ENCODE data around the gene NCAPG2.
A peak's percentile ranks its signal among the peaks of the same experiment; 100 is the strongest.

The NCAPG2 gene

DNA sequence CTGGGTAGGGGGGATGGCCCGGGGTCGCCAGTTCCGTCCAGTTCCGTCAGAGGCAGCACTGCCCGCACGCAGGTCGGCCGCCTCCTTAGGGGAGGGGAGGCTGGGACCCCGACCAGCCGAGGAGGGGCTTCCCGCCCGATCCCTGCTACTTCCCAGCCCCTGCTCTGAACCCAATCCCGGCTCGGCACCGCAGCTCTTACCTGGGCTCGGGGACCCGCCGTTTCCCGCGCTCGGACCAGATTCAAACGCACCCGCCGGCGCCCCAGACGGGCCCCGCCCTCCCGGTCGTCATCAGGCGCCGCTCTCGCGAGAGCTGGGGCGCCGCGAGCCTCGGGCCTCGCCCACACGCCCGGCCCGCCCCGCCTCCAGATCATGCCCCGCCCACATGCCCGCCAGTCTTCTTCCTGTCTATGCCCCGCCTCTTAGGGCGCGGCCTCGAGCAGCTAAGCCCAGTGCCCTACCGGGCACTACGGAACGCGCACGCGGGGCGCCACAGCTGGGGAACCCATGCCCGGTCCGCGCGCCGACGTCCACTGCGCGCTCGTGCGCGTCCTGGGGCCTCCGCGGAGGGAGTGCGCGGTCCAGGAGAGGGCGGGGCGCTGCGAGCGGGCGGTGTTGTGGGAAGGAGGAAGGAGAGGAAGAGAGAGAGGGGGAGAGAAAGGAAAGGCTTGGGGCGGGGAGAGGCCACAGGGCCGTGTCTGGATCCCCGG lies at the start of gene NCAPG2:
TSS of gene NCAPG2 (minus strand) at position 281 of the 710 bp plus-strand sequence. CDS start 2,905 bp downstream, outside the sequence.
- DNase-seq (ENCODE audit: low spot score), result peak; percentile 98

DNA sequence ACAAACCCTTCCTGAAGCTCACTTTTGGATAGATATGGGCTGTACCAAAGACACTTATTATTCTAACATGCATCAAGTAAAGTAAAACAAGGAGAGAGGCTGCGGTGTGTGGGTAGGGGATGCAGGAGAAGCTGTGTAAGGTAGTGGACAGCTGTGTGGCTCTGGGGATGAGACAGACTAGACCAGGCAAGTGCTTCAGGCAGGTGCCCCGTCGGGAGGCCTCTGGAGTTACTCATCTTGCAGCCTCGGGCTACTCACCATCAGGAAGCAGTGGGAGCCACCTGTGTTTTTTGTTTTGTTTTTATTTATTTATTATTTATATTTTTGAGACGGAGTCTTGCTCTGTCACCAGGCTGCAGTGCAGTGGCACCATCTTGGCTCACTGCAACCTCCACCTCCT lies 49.3 kb upstream of the NCAPG2 start:
- DNase-seq (ENCODE audit: low spot score), result no peak

GRCh38 chr7:158751751-158752150 lies 47.1 kb upstream of the NCAPG2 start:
- no peak for DNase-seq (ENCODE audit: low spot score)

DNA sequence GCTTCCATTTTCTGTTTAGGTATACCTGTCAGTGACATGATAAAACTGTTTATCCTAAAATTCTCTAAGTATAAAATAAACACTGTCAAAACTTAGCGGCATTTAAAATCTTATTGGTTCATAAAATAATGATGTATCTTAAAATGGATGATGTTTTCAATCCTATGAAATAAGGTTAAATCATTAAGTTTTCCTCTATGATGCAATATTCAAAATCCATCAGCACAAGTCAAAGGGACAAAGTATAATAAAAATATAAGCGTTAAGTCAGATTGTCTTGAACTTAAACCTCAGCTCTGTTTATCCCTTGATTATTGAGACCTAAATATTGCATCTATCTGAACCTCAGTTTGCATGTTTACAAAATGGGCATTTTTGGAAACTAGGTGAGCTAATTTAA lies 46.6 kb upstream of the NCAPG2 start:
- no peak for DNase-seq (ENCODE audit: low spot score)

- no peak for DNase-seq (ENCODE audit: low spot score)
These were observed 46.1 kb upstream of the NCAPG2 start for GRCh38 chr7:158750702-158751101.

DNA sequence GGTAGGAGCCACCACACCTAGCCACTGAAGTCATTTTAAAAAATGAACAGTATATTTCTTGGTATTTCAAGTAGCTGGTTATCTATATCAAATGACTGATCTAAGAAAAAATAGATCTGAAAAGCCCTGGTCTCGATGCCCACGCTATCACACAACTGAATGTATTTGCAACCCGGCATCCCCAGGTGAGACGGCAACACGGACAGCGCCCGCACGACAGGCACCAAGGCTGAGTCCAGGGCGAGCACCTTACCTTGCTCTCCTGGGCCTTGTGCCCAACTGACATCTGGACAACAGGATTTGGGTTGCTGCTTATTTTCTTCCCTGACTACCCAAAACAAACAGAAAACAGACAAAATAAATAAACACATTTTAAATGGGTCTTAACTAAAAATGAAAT lies 44.8 kb upstream of the NCAPG2 start:
- DNase-seq (ENCODE audit: low spot score), result no peak

- DNase-seq (ENCODE audit: low spot score), result no peak
These were observed 43.7 kb upstream of the NCAPG2 start for GRCh38 chr7:158748335-158748734.

- no peak for DNase-seq (ENCODE audit: low spot score)
These were observed 42.8 kb upstream of the NCAPG2 start for GRCh38 chr7:158747408-158747807.

DNA sequence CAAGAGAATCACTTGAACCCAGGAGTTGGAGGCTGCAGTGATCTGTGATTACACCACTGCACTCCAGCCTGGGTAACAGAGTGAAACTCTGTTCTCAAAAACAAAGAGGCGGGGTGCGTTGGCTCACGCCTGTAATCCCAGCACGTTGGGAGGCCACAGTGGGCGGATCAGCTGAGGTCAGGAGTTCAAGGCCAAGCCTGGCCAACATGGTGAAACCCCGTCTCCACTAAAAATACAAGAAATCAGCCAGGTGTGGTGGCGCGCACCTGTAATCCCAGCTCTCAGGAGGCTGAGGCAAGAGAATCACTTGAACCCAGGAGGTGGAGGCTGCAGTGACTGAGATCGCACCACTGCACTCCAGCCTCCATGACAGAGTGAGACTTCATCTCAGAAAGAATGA lies 42.4 kb upstream of the NCAPG2 start:
- DNase-seq (ENCODE audit: low spot score), result no peak

DNA sequence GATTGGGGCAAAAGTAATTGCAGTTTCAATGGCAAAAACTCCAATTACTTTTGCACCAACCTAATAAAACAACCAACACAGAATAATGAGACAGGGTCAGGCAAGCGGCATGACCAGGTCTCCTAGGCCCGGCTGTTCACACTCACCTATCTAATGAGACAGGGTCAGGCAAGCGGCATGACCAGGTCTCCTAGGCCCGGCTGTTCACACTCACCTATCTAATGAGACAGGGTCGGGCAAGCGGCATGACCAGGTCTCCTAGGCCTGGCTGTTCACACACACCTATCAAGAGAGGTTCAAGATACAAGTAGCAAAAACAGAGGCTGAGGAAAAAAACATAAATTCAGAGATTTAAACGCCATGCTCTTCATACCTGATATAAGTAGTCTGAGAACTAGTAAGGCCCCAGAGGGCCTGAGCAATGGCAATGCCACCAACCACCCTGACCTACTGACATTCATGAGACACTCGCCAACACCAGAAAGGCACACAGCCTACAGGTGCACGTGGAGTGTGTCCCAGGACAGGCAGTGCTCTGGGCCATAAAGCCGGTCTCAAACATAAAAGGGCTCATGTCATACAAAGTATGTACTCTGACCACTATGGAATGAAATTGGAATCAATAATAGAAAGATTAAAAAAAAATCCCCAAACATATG lies 40.6 kb upstream of the NCAPG2 start:
- DNase-seq (ENCODE audit: low spot score), result no peak

- DNase-seq (ENCODE audit: low spot score), result no peak
These were observed 39.5 kb upstream of the NCAPG2 start for GRCh38 chr7:158744070-158744469.

- no peak for DNase-seq (ENCODE audit: low spot score)
These were observed 38.6 kb upstream of the NCAPG2 start for GRCh38 chr7:158743219-158743618.

DNA sequence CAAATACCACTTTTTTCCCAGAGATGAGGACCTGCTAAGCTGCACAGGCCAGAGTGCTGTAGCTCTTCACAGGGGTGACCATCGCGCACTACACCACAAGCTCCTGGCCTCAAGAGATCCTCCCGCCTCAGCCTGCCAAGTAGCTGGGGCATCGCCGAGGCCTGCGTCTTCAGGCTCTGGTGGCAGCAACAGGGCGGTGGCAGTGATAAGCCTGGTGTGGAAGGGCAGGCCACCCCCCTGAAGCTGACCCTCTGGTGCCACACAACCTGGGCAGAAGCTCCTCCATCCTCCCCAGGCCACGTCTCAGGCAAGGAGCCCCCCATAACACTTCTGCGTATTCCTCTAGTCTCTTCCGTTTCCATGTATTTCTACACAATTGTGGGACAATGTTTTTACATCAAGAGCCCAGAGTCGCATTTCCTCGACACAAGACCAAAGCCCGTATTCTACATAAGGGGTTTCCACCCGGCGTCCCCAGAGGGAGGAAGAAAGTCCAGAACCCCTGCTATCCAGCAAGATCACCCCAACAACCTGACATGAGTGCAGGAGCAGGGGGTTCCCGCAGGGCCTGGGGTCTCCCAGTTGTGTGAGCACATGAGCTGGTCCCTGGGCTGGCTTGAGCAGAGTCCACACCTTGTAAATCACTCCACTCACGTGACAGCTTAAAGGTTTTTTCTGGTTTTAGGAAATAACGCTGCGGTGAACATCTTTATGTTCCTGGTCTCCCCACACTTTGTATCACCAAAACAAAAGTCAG lies 37.6 kb upstream of the NCAPG2 start:
- DNase-seq (ENCODE audit: low spot score), result no peak

DNA sequence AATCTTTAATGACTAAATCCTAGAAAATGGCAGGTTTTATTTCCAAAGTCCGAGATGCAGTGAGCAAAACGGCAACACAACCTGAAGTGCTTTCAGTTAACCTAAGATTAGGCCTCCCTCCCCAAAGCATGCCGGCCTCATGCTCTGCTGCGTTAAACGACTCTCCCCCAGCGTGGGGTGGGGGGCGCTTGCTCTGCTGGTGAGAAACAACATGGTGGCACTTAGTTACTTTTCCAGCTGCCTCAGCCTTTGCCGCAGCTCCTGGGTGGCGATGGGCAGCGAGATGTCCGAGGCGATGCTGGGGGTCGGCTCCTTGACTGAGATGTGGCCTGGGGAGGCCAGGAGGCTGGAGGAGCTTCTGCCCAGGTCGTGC lies 36.7 kb upstream of the NCAPG2 start:
- DNase-seq (ENCODE audit: low spot score), result no peak

DNA sequence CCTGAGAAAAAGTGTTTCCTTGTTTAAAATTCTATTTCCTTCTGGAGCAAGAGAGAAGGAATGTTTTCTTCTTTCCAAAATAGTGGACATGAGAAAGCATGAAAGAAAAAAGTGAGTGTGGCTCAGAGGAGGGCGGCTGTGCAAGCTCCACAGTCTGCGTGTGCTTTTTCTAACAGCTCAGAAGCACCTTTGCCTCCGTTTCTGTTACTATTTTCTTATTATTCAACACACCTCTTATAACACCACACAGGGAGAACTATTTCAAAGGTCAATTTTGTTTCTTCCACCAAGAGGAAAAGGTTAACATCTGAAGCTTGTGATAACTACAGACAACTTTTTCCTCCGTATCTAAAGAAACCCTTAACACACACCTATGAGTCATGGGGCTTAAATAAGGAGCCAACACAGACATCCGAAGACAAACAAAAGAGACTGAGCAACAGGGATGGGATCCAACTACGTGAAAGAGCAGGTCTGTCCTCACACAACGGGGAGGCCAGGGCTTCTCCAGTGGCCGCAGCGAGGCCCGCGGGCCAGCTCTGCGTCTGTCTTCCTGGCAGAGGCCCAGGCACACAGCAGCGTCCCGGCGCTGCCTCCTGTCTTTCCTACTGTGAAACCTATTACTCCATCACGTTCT lies 36.2 kb upstream of the NCAPG2 start:
- DNase-seq (ENCODE audit: low spot score), result peak; percentile 47

GRCh38 chr7:158740013-158740656 lies 35.5 kb upstream of the NCAPG2 start:
- peak; percentile 55 for DNase-seq (ENCODE audit: low spot score)

- no peak for DNase-seq (ENCODE audit: low spot score)
These were observed 34.2 kb upstream of the NCAPG2 start for GRCh38 chr7:158738841-158739240.

GRCh38 chr7:158737064-158737695 lies 32.6 kb upstream of the NCAPG2 start:
- DNase-seq (ENCODE audit: low spot score), result no peak

DNA sequence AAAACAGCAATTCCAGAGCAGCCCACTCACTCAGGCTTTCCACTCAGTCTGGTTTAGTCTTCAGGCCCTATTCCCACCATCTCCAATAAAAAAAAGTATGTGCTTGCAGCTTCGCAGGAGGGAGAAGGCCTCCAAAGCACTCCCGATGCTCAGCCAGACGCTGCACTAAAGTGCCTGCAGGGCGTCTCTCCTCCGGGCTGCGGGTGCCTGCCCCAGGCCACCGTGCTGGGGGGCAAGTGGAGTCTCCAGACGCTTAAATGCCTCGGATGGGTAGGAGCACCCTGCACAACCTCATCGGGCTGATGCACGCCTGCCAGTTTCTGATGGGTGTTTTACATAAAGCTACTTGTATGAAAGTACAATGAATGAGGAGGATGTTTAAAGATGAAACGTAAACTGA lies 31.3 kb upstream of the NCAPG2 start:
- DNase-seq (ENCODE audit: low spot score), result no peak

GRCh38 chr7:158734861-158735260 lies 30.3 kb upstream of the NCAPG2 start:
- DNase-seq (ENCODE audit: low spot score), result no peak

DNA sequence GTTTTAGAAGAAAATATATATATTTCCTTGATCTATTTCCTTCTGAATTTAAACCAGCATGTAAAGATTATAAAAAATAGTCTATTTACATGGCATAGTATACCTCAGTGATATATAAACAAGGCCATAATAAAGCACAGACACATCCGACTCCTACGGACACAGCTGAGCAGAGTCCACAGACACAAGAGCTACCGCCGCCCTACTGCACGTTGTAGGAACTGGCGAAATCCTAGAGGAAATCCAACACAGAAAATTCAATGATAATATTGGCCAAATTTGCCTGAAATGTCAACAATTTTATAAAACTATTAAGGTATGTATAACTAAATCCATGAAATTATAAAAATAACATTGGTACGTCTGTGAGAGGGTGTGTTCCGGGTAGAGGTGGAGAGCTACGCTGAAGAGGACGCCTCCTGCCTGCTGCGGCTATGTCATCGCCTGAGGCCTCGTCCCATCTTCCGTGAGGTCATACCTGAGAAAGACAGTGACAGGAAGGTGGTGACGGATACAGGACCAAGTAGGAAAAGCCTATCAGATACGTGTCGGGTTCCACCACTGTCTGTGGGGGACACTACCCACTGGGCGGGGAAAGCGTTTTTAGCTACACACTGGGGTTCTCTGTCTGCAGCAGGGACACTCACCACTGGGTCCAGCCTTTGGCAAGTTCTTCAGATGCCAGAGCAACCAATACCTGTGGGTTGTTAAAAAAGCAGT lies 29.3 kb upstream of the NCAPG2 start:
- DNase-seq (ENCODE audit: low spot score), result no peak

Measured in hepatic stellate cell (primary cell).